ENCODE measurements around the gene SIK2.

DNA sequence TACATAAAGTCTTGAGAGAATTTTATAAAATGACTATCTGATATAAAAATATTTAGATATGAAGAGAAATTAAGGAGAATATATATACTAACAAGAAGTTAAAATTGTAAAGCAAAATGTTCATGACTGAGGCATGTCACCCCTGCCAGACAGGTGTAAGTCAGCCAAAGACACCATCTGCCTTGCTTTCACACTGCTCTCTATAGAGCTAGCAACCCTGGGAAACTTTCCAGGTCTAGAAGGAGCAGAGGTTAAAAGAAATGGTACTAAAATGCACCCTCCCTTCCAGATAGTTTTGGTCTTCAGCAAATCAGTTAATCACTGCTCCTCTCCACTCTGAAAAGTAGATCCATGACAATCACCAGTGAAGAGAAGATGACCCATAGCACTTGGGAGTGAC, 147.4 kb downstream of the SIK2 start:
- TF ChIP-seq POLR2A (IDR thresholded peaks at IDR 0.05) (no peak), CTCF (IDR thresholded peaks at IDR 0.05) (no peak)

Data from thyroid gland (tissue), 4 donors.